ENCODE measurements around the gene OMG. TPM values are rescaled to one million over a fixed set of nuclear protein-coding genes. Genes with fewer than 3 reads are reported as not detected.
"Not testable (repeated sequence)": the region's sequence is repeated elsewhere in the genome, so short reads cannot be mapped to it uniquely, and the experiment has no call there.

Gene OMG
- total RNA-seq, 3 donors from 2014 or later: 0.96 TPM; not detected in 2

- Histone ChIP-seq H3K27me3 (no peaks in the 10 kb centered on the region), H3K4me1 (peaks cover 0 to 7% of the 10 kb centered on the region in 2 donors), H3K4me3 (no peak overlapping the region), H3K36me3 (no peaks in the 10 kb centered on the region), H3K27ac (peak overlapping the region; percentile 4 to 20), H3K9me3 (no peaks in the 10 kb centered on the region)
- TF ChIP-seq, protein P1, sequence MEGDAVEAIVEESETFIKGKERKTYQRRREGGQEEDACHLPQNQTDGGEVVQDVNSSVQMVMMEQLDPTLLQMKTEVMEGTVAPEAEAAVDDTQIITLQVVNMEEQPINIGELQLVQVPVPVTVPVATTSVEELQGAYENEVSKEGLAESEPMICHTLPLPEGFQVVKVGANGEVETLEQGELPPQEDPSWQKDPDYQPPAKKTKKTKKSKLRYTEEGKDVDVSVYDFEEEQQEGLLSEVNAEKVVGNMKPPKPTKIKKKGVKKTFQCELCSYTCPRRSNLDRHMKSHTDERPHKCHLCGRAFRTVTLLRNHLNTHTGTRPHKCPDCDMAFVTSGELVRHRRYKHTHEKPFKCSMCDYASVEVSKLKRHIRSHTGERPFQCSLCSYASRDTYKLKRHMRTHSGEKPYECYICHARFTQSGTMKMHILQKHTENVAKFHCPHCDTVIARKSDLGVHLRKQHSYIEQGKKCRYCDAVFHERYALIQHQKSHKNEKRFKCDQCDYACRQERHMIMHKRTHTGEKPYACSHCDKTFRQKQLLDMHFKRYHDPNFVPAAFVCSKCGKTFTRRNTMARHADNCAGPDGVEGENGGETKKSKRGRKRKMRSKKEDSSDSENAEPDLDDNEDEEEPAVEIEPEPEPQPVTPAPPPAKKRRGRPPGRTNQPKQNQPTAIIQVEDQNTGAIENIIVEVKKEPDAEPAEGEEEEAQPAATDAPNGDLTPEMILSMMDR (IDR thresholded peaks at IDR 0.05): no peak
- TF ChIP-seq POLR2AphosphoS5 (IDR thresholded peaks at IDR 0.05) (no peak), POLR2A (IDR thresholded peaks at IDR 0.05) (no peak)
- no peak for DNase-seq (ENCODE audit: low spot score in 2 of 2)
- intact Hi-C loops (cut with DNase I; ENCODE audit: low total_unique reads): no loop called here
Observed at GRCh38 chr17:31269578-31269983, 27.5 kb downstream of the OMG start.

DNA sequence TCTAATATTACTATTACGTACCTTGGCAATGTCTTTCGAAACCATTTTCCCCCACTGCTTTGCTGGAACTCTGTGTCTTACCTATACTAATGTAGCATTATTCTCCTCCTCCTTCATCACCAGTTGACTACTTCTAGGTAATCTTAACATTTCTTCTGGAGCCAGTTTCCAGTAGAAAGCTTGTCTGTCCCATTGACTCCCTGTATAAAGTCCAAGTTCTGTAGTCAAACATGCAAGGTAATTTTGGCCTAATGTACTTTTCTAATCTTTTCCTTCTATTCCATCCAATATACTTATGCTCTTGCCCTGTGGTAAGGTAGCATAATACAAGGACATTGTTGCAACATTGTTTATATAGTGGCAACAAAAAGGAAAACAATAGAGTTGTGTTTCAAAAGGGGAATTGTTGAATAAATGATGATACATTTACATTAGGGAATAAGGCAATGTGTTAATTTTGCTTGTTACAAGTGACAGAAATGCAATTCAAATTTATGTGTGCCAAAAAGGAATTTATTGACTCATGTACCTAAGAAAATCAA is 27.9 kb downstream of the OMG start:
- Histone ChIP-seq H3K9me3 (no peaks in the 10 kb centered on the region), H3K4me1 (peaks cover 0 to 7% of the 10 kb centered on the region in 2 donors), H3K27ac (peak overlapping the region in 1 of 2 donors; percentile 20), H3K27me3 (no peaks in the 10 kb centered on the region), H3K36me3 (no peaks in the 10 kb centered on the region), H3K4me3 (no peak overlapping the region)
- TF ChIP-seq POLR2AphosphoS5 (IDR thresholded peaks at IDR 0.05): no peak
- TF ChIP-seq, protein P1 (IDR thresholded peaks at IDR 0.05): no peak
- TF ChIP-seq POLR2A (IDR thresholded peaks at IDR 0.05): no peak
- intact Hi-C loops (cut with DNase I; ENCODE audit: low total_unique reads): no loop called here
- DNase-seq (ENCODE audit: low spot score in 2 of 2): no peak

DNA sequence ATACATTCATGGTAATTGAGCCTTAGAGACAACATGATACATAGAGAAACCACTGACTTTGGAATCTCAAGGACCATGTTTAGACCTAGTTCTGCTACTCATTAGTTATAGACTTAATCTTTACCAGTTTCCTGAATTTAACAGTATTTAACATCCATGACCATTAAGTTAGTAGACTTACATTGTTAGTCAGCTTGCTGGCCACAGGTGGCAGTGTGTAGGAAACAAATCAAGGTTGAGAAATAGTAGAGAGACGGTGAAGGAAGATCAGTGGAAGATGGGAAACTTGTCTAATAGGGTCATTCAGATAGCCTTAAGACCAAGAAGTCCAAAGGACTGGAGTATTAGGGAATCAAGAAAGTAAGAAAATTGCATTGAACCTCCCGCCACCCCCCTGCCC is 31.0 kb downstream of the OMG start:
- no peak overlapping the region for H3K27ac ChIP-seq

GRCh38 chr17:31262923-31263322 is 34.1 kb downstream of the OMG start:
- intact Hi-C loops (cut with DNase I; ENCODE audit: low total_unique reads); H3K4me1 ChIP-seq; H3K27me3 ChIP-seq; H3K9me3 ChIP-seq; H3K4me3 ChIP-seq; H3K27ac ChIP-seq; H3K36me3 ChIP-seq; DNase-seq (ENCODE audit: low spot score in 2 of 2): not testable (repeated sequence)

More for the DNA sequence above, 31.0 kb downstream of the OMG start:
- intact Hi-C loops (cut with DNase I; ENCODE audit: low total_unique reads): no loop called here
- Histone ChIP-seq H3K9me3 (no peaks in the 10 kb centered on the region), H3K36me3 (no peaks in the 10 kb centered on the region), H3K27me3 (no peaks in the 10 kb centered on the region), H3K4me3 (no peak overlapping the region), H3K4me1 (peaks cover 0 to 7% of the 10 kb centered on the region in 2 donors)
- TF ChIP-seq POLR2AphosphoS5 (IDR thresholded peaks at IDR 0.05) (no peak), POLR2A (IDR thresholded peaks at IDR 0.05) (no peak)
- TF ChIP-seq, protein P1 (IDR thresholded peaks at IDR 0.05): no peak
- no peak for DNase-seq (ENCODE audit: low spot score in 2 of 2)

DNA sequence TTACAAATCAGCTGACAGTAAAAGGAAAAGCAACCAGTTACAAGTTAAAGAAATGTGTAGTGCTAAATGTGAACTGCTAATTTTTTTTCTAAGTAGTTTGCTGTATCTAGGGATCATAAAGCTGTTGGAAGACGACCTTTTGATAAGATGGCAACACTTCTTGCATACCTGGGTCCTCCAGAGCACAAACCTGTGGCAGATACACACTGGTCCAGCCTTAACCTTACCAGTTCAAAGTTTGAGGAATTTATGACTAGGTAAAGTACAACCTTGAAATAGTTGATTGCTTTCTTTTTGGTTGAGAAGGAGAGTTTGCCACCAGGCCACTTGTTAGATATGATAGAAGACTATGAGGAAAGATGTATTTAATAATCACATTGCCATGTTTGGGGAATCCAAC is 35.4 kb downstream of the OMG start:
- H3K9me3 ChIP-seq: no peaks in the 10 kb centered on the region
- intact Hi-C loops (cut with DNase I; ENCODE audit: low total_unique reads): no loop called here
- H3K36me3 ChIP-seq: no peaks in the 10 kb centered on the region
- H3K4me1 ChIP-seq: no peaks in the 10 kb centered on the region
- H3K4me3 ChIP-seq: no peak overlapping the region
- no peak for DNase-seq (ENCODE audit: low spot score in 2 of 2)
- TF ChIP-seq POLR2AphosphoS5 (IDR thresholded peaks at IDR 0.05) (no peak), POLR2A (IDR thresholded peaks at IDR 0.05) (no peak)
- TF ChIP-seq, protein P1 (IDR thresholded peaks at IDR 0.05): no peak
- H3K27me3 ChIP-seq: no peaks in the 10 kb centered on the region
- no peak overlapping the region for H3K27ac ChIP-seq

DNA sequence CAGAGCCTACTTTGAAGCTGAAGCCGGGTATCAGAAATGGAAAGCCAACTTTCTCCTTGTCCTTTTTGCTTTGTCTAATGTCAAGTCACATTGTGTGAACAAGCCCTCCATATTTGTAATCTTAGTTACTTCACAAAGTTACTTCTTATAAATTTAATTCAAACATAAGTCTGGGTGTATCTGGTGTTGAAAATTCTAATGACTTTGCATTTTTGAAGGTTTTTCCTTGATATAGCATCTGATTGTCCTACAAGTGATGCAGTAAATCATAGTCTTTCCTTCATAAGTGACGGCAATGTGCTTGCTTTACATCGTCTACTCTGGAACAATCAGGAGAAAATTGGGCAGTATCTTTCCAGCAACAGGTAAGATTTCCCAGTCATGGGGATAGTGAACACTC is 36.9 kb downstream of the OMG start:
- intact Hi-C loops (cut with DNase I; ENCODE audit: low total_unique reads): no loop called here
- Histone ChIP-seq H3K4me3 (no peak overlapping the region), H3K4me1 (no peaks in the 10 kb centered on the region), H3K36me3 (no peaks in the 10 kb centered on the region), H3K27me3 (no peaks in the 10 kb centered on the region), H3K9me3 (no peaks in the 10 kb centered on the region), H3K27ac (no peak overlapping the region)
- no peak for DNase-seq (ENCODE audit: low spot score in 2 of 2)
- no peak for TF ChIP-seq POLR2A (IDR thresholded peaks at IDR 0.05)
- TF ChIP-seq, protein P1 (IDR thresholded peaks at IDR 0.05): no peak
- TF ChIP-seq POLR2AphosphoS5 (IDR thresholded peaks at IDR 0.05): no peak

Data from breast epithelium (tissue), 4 donors.